MM.1S (cell line): ENCODE measurements around the gene ZMYND10.
A peak's percentile ranks its signal among the peaks of the same experiment; 100 is the strongest.

Source experiments
- DNase-seq: peaks from one replicate; pipeline ENCODE4 v3.0.0-alpha.2; 2015
- H2AFZ ChIP-seq: fragments of 300-600 bp; sonication (generic); 2 replicates; pipeline ENCODE4 v1.6.0; 2016; ENCODE audit warnings: antibody characterized with exemption, low read length
- H3F3A ChIP-seq: fragments of 300-600 bp; sonication (generic); 2 replicates; pipeline ENCODE4 v1.6.1; 2016; ENCODE audit warnings: mild to moderate bottlenecking, antibody characterized with exemption, low read length, moderate library complexity, mixed read lengths; ENCODE audit not compliant: insufficient read depth
- H3K27ac ChIP-seq: fragments of 300-600 bp; sonication (generic); 2 replicates; pipeline ENCODE4 v1.5.1; 2016; ENCODE audit warnings: mild to moderate bottlenecking, low read length
- H3K27me3 ChIP-seq: fragments of 300-600 bp; sonication (generic); replicated peaks from 2 replicates; pipeline ENCODE4 v1.6.0; 2016; ENCODE audit warnings: low read length; ENCODE audit not compliant: insufficient read depth
- H3K36me3 ChIP-seq: fragments of 300-600 bp; sonication (generic); replicated peaks from 2 replicates; pipeline ENCODE4 v1.6.1; 2016; ENCODE audit warnings: mild to moderate bottlenecking, low read length, mixed read lengths; ENCODE audit not compliant: insufficient read depth
- H3K4me1 ChIP-seq: fragments of 300-600 bp; sonication (generic); 2 replicates; pipeline ENCODE4 v1.6.1; 2016; ENCODE audit warnings: low read length, mixed read lengths
- H3K4me2 ChIP-seq: fragments of 300-600 bp; sonication (generic); 2 replicates; pipeline ENCODE4 v1.6.0; 2016; ENCODE audit warnings: low read depth, low read length
- H3K4me3 ChIP-seq: fragments of 300-600 bp; sonication (generic); 2 replicates; pipeline ENCODE4 v1.5.1; 2016; ENCODE audit warnings: low read length, mixed read lengths
- H3K79me2 ChIP-seq: fragments of 300-600 bp; sonication (generic); 2 replicates; pipeline ENCODE4 v1.6.1; 2016; ENCODE audit warnings: mixed run types, low read length, mixed read lengths
- H3K9ac ChIP-seq: fragments of 300-600 bp; sonication (generic); 2 replicates; pipeline ENCODE4 v1.6.1; 2016; ENCODE audit warnings: low read length, mixed read lengths
- H3K9me2 ChIP-seq: fragments of 300-600 bp; sonication (generic); replicated peaks from 2 replicates; pipeline ENCODE4 v1.6.1; 2016; ENCODE audit warnings: mild to moderate bottlenecking, low read length, mixed read lengths; ENCODE audit not compliant: insufficient read depth
- H3K9me3 ChIP-seq: fragments of 300-600 bp; sonication (generic); replicated peaks from 2 replicates; pipeline ENCODE4 v1.6.1; 2016; ENCODE audit warnings: mild to moderate bottlenecking, low read length, mixed read lengths; ENCODE audit not compliant: insufficient read depth
- H4K20me1 ChIP-seq: fragments of 300-600 bp; sonication (generic); 2 replicates; pipeline ENCODE4 v1.6.1; 2016; ENCODE audit warnings: mild to moderate bottlenecking, low read length, moderate library complexity, mixed read lengths; ENCODE audit not compliant: insufficient read depth
- CTCF ChIP-seq: fragments of 300-600 bp; sonication (generic); IDR thresholded peaks from 2 replicates; pipeline ENCODE4 v1.5.1; 2016; ENCODE audit warnings: antibody characterized with exemption, low read length, mixed read lengths
- EZH2 ChIP-seq: fragments of 300-600 bp; sonication (generic); optimal IDR thresholded peaks from 2 replicates; pipeline ENCODE3; 2017; ENCODE audit warnings: low read depth, mild to moderate bottlenecking, antibody characterized with exemption, low read length, mixed read lengths
- EZH2phosphoT487 ChIP-seq: fragments of 300-600 bp; sonication (generic); IDR thresholded peaks from 2 replicates; pipeline ENCODE4 v1.6.1; 2018; ENCODE audit warnings: antibody characterized with exemption, low read length

ZMYND10 gene

GRCh38 chr3:50350213-50350526 is 4.6 kb upstream of the ZMYND10 start:
- peak overlapping the region; percentile 74; the same call in 1 of the 2 replicates for H3K27ac ChIP-seq
- no peaks in the 10 kb centered on the region for H3K9me3 ChIP-seq
- peaks cover 21% of the 10 kb centered on the region; the same call in 1 of the 2 replicates for H3K4me1 ChIP-seq
- 0 out of 2 replicates have a peak, but pooled peaks cover 8% of the 10 kb centered on the region for H3F3A ChIP-seq
- peak overlapping the region; percentile 99 for H3K4me2 ChIP-seq
- H3K9ac ChIP-seq = peak overlapping the region; percentile 82
- no peaks in the 10 kb centered on the region for H4K20me1 ChIP-seq
- H2AFZ ChIP-seq = peak overlapping the region; percentile 87
- no peaks in the 10 kb centered on the region for H3K36me3 ChIP-seq
- H3K79me2 ChIP-seq = peaks cover 53% of the 10 kb centered on the region
- H3K4me3 ChIP-seq = peak overlapping the region; percentile 81
- no peak for DNase-seq
- H3K9me2 ChIP-seq = no peaks in the 10 kb centered on the region
- TF ChIP-seq EZH2 = no peak
- TF ChIP-seq CTCF = no peak
- TF ChIP-seq EZH2phosphoT487 = no peak
- no peaks in the 10 kb centered on the region for H3K27me3 ChIP-seq

DNA sequence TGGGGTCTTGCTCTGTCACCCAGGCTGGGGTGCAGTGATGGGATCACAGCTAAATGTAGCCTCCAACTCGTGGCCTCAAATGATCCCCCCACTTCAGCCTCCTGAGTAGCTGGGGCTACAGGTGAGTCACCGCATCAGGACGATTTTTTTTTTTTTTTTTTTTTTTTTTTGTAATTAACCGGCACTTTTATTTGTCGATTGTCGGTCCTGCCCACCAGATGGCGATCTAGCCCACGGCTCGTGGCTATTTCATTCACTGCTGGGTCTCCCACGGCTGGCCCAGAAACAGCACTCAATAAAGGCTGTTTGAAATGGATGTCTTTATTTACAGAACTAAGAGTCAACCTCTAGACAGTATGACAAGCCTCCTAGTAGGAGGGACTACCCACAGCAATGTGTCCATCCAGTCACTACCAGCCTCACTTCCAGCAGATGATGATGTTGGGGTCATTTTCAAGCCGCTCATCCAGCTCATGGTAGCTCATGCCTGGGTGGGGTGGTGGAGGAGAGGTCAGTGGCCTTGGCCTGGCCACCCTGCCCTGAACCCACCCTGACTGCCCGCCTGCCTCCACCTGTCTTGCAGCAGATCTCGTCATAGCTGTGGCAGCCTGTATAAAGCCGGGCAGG is 1.8 kb upstream of the ZMYND10 start:
- Histone ChIP-seq H3K36me3 (no peaks in the 10 kb centered on the region), H3K79me2 (peaks cover 30% of the 10 kb centered on the region), H3K4me1 (peaks cover 23% of the 10 kb centered on the region; the same call in 1 of the 2 replicates)

DNA sequence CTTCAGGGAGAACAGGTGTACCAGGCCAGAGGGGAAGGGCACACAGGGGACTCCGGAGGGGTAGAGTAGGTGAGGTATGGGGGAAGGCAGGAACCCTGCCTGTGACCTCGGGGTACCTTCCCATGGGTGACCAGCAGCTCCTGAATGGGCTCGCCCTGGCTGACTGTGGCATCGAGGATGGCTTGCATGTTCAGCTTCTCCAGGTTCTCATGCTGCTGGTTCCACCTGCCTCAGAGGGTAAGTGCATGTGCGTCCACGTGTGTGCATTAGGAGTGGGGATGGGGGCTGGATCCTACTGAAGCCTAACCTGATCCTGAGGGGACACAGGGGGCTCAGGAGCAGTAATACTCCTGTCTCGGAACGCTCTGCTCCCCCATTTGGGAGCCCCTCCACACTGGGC is 524 bp downstream of the ZMYND10 start:
- Histone ChIP-seq H3K9me2 (no peaks in the 10 kb centered on the region), H3K4me3 (peak overlapping the region; percentile 61), H3K9ac (peak overlapping the region; percentile 36; the same call in 1 of the 2 replicates), H3K9me3 (no peaks in the 10 kb centered on the region), H3F3A (0 out of 2 replicates have a peak, but pooled peaks cover 2% of the 10 kb centered on the region), H3K79me2 (peaks cover 14% of the 10 kb centered on the region), H4K20me1 (no peaks in the 10 kb centered on the region), H3K4me1 (peaks cover 16% of the 10 kb centered on the region; the same call in 1 of the 2 replicates), H3K27ac (no peak overlapping the region), H2AFZ (peak overlapping the region; percentile 73), H3K27me3 (peaks cover 7% of the 10 kb centered on the region; the same call in 1 of the 2 replicates), H3K36me3 (no peaks in the 10 kb centered on the region), H3K4me2 (peak overlapping the region; percentile 85)
- TF ChIP-seq EZH2 (no peak), CTCF (no peak), EZH2phosphoT487 (no peak)
- no peak for DNase-seq

More for the DNA sequence above, 1.8 kb upstream of the ZMYND10 start:
- peak; percentile 78 for DNase-seq
- Histone ChIP-seq H3F3A (0 out of 2 replicates have a peak, but pooled peaks cover 2% of the 10 kb centered on the region), H3K27me3 (no peaks in the 10 kb centered on the region), H3K9ac (no peak overlapping the region), H2AFZ (no peak overlapping the region), H3K4me3 (no peak overlapping the region), H3K27ac (no peak overlapping the region), H3K9me3 (no peaks in the 10 kb centered on the region), H3K4me2 (no peak overlapping the region), H3K9me2 (no peaks in the 10 kb centered on the region), H4K20me1 (no peaks in the 10 kb centered on the region)
- no peak for TF ChIP-seq EZH2phosphoT487
- no peak for TF ChIP-seq EZH2
- TF ChIP-seq CTCF = peak; percentile 55
